Caco-2 (cell line): ENCODE measurements around the gene DTD2. TPM values are rescaled to one million over a fixed set of nuclear protein-coding genes. Genes with fewer than 3 reads are reported as not detected.
"Not testable (repeated sequence)": the region's sequence is repeated elsewhere in the genome, so short reads cannot be mapped to it uniquely, and the experiment has no call there.

Experiments used
- BruUV-seq: library from RNA; stranded (reverse); fragments of 400-500 nt; replicated peaks from 2 replicates; lab custom pipeline; 2021; lab: Mats Ljungman, UMichigan
- CTCF ChIA-PET: fragments of 300-600 bp; sonication (Branson Sonifier 250); formaldehyde crosslinking; loops from one replicate; lab custom pipeline; 2022; ENCODE audit warnings: antibody characterized with exemption; lab: Charles Lee
- POLR2A ChIA-PET: fragments of 300-600 bp; sonication (Branson Sonifier 250); formaldehyde crosslinking; loops from one replicate; lab custom pipeline; 2022; ENCODE audit warnings: antibody characterized with exemption; lab: Charles Lee
- DNase-seq, 2 experiments: peaks; one replicate each; pipeline versions ENCODE4 v3.0.0 to v3.0.0-alpha.2; 2020 to 2022
- H3K27me3 ChIP-seq: replicated peaks from 2 replicates; pipeline ENCODE4 v1.6.0; 2011; ENCODE audit warnings: low read length; ENCODE audit not compliant: control insufficient read depth, insufficient read depth
- H3K36me3 ChIP-seq: 2 replicates; pipeline ENCODE4 v1.5.1; 2011; ENCODE audit warnings: low read length; ENCODE audit not compliant: control insufficient read depth, insufficient read depth
- H3K4me1 ChIP-seq: fragments of 250-450 bp; sonication (Bioruptor Pico); 2 replicates; pipeline ENCODE4 v1.5.1; 2020; ENCODE audit warnings: mild to moderate bottlenecking
- H3K4me3 ChIP-seq: 2 replicates; pipeline ENCODE4 v1.5.1; 2011; ENCODE audit warnings: low read depth, mild to moderate bottlenecking, control low read depth, low read length
- H3K9me3 ChIP-seq: fragments of 250-450 bp; sonication (Bioruptor Pico); 2 replicates; pipeline ENCODE4 v1.5.1; 2020; ENCODE audit warnings: mild to moderate bottlenecking, moderate library complexity
- H3K27ac Mint-ChIP-seq: one replicate; pipeline ENCODE4 v1.8.0; 2022; ENCODE audit warnings: mixed read lengths; ENCODE audit not compliant: unreplicated experiment
- H3K27me3 Mint-ChIP-seq: one replicate; pipeline ENCODE4 v1.8.0; 2022; ENCODE audit warnings: mixed read lengths; ENCODE audit not compliant: insufficient read depth, unreplicated experiment
- H3K36me3 Mint-ChIP-seq: one replicate; pipeline ENCODE4 v1.8.0; 2022; ENCODE audit warnings: mild to moderate bottlenecking, mixed read lengths; ENCODE audit not compliant: insufficient read depth, unreplicated experiment
- H3K4me1 Mint-ChIP-seq: one replicate; pipeline ENCODE4 v1.8.0; 2022; ENCODE audit warnings: low read depth, mixed read lengths; ENCODE audit not compliant: unreplicated experiment
- H3K4me3 Mint-ChIP-seq: one replicate; pipeline ENCODE4 v1.8.0; 2022; ENCODE audit warnings: mild to moderate bottlenecking, moderate library complexity, mixed read lengths; ENCODE audit not compliant: unreplicated experiment
- H3K9me3 Mint-ChIP-seq: one replicate; pipeline ENCODE4 v1.8.0; 2022; ENCODE audit warnings: mixed read lengths; ENCODE audit not compliant: unreplicated experiment
- intact Hi-C: fragments of 100-400 bp; cut with micrococcal nuclease; formaldehyde crosslinking; loops from one replicate; pipeline ENCODE4 v1.10.0; 2022; ENCODE audit not compliant: unreplicated experiment
- total RNA-seq: library from RNA; stranded (reverse); gene quantifications from 2 replicates; pipeline ENCODE4 v1.2.3, GENCODE V29; 2022
- TF ChIP-seq, protein P1 (sequence below), 2 experiments: fragments of 200-600 bp in 1 of 2; IDR thresholded peaks; 1 replicate in 1 of 2; 2 replicates in 1 of 2; pipeline versions ENCODE4 v1.5.1 to v1.8.0; 2011 to 2022; ENCODE audit warnings: antibody characterized with exemption in 1 of 2, control low read depth in 1 of 2, inconsistent platforms in 1 of 2, low read depth in 1 of 2, low read length in 1 of 2, mild to moderate bottlenecking in 1 of 2, moderate library complexity in 1 of 2; ENCODE audit not compliant: insufficient read depth in 1 of 2, severe bottlenecking in 1 of 2, unreplicated experiment in 1 of 2

Gene DTD2
- total RNA-seq, 1 experiment from 2014 or later: 20.0 TPM

DNA sequence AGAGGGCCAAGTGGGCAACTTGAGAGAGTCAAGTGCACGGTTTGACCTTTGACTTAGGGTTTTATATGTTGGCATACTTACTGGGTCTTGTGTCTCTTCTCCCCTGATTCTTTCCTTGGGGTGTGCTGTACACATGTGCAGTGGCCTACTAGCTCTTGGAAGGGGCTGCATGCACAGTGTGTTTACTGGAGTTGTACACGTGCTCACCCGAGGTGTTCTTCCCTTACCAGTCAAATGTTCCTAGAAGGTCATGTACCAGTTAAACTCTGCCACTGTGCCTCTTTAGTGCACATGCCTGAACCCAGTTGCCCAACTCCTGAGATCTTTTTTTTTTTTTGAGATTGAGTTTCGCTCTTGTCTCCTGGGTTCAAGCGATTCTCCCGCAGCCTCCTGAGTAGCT, 9.2 kb upstream of the DTD2 start:
- Histone ChIP-seq H3K9me3 (no peaks in the 10 kb centered on the region), H3K4me1 (no peaks in the 10 kb centered on the region), H3K4me3 (no peak overlapping the region), H3K36me3 (no peaks in the 10 kb centered on the region), H3K27me3 (no peaks in the 10 kb centered on the region)
- no peak for DNase-seq
- Mint-ChIP-seq H3K27me3 (no peaks in the 10 kb centered on the region), H3K4me1 (peaks cover 3% of the 10 kb centered on the region), H3K36me3 (no peaks in the 10 kb centered on the region), H3K9me3 (no peaks in the 10 kb centered on the region), H3K27ac (no peak overlapping the region), H3K4me3 (no peak overlapping the region)
- TF ChIP-seq, protein P1, sequence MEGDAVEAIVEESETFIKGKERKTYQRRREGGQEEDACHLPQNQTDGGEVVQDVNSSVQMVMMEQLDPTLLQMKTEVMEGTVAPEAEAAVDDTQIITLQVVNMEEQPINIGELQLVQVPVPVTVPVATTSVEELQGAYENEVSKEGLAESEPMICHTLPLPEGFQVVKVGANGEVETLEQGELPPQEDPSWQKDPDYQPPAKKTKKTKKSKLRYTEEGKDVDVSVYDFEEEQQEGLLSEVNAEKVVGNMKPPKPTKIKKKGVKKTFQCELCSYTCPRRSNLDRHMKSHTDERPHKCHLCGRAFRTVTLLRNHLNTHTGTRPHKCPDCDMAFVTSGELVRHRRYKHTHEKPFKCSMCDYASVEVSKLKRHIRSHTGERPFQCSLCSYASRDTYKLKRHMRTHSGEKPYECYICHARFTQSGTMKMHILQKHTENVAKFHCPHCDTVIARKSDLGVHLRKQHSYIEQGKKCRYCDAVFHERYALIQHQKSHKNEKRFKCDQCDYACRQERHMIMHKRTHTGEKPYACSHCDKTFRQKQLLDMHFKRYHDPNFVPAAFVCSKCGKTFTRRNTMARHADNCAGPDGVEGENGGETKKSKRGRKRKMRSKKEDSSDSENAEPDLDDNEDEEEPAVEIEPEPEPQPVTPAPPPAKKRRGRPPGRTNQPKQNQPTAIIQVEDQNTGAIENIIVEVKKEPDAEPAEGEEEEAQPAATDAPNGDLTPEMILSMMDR (IDR thresholded peaks at IDR 0.05; ENCODE audit: insufficient read depth in 1 of 2, low read depth in 1 of 2, low read length in 1 of 2, severe bottlenecking in 1 of 2, unreplicated experiment in 1 of 2): no peak
- CTCF ChIA-PET: interaction anchor here (0.5 kb wide), 1 partner anchor 276 kb away, joined by 3 read pairs; no protein-coding TSS in a partner anchor
- intact Hi-C loops: no loop called here
- BruUV-seq: no TSS peak
- POLR2A ChIA-PET: no interaction called here

DNA sequence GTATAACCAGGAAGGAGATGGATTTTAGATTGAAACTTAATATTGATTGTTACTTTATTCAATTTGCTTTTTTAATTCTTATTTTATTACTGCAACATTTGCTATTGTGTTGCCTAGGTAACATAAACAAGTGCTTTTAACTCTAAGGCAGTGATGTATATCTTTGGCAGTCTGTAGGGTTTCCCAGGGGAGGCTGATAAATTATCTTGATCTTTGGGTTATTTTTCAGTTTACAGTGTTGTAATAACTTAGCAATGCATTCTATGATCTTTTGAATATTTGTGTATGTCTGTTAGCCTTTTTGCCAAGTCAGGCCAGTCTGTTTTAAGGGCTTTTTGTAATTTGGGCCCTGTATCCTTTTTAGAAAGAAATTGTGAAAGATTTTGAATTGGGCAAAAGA, 7.8 kb upstream of the DTD2 start:
- Histone ChIP-seq H3K4me1 (no peaks in the 10 kb centered on the region), H3K9me3 (no peaks in the 10 kb centered on the region), H3K36me3 (no peaks in the 10 kb centered on the region), H3K4me3 (no peak overlapping the region), H3K27me3 (no peaks in the 10 kb centered on the region)
- ChIA-PET POLR2A (no interaction called here), CTCF (no interaction called here)
- Mint-ChIP-seq H3K27me3 (no peaks in the 10 kb centered on the region), H3K36me3 (no peaks in the 10 kb centered on the region), H3K4me1 (peaks cover 7% of the 10 kb centered on the region), H3K9me3 (no peaks in the 10 kb centered on the region), H3K27ac (no peak overlapping the region), H3K4me3 (no peak overlapping the region)
- intact Hi-C loops: no loop called here
- no peak for DNase-seq
- TF ChIP-seq, protein P1 (IDR thresholded peaks at IDR 0.05; ENCODE audit: insufficient read depth in 1 of 2, low read depth in 1 of 2, low read length in 1 of 2, severe bottlenecking in 1 of 2, unreplicated experiment in 1 of 2): no peak
- BruUV-seq: no TSS peak

- H3K27me3 Mint-ChIP-seq, DNase-seq, H3K9me3 ChIP-seq, H3K4me3 ChIP-seq, H3K36me3 Mint-ChIP-seq, H3K4me3 Mint-ChIP-seq, H3K36me3 ChIP-seq, POLR2A ChIA-PET, H3K27me3 ChIP-seq, intact Hi-C loops, BruUV-seq, H3K9me3 Mint-ChIP-seq, H3K27ac Mint-ChIP-seq: not testable (repeated sequence)
- H3K4me1 ChIP-seq: peaks cover 13% of the 10 kb centered on the region
- peaks cover 16% of the 10 kb centered on the region for H3K4me1 Mint-ChIP-seq
- CTCF ChIA-PET: interaction anchor here (1.1 kb wide), 1 partner anchor 42 kb away, joined by 4 read pairs; the partner anchor contains the start of gene HEATR5A
These were observed 5.1 kb upstream of the DTD2 start for GRCh38 chr14:31462450-31462849.
